Mesendoderm (in vitro differentiated cells): ENCODE measurements around the gene CSK.

Experiments used
- DNase-seq: peaks from one replicate; pipeline ENCODE4 v3.0.0; 2013
- H2AK5ac ChIP-seq: 2 replicates; pipeline ENCODE4 v1.6.1; 2013; ENCODE audit warnings: low read length, inconsistent platforms
- H2BK120ac ChIP-seq: 2 replicates; pipeline ENCODE4 v1.6.1; 2013; ENCODE audit warnings: low read depth, mild to moderate bottlenecking, low read length, moderate library complexity, mixed read lengths
- H2BK15ac ChIP-seq: replicated peaks from 2 replicates; pipeline ENCODE4 v1.6.1; 2013; ENCODE audit warnings: low read depth, mild to moderate bottlenecking, moderate library complexity
- H2BK5ac ChIP-seq: 2 replicates; pipeline ENCODE4 v1.6.1; 2013; ENCODE audit warnings: low read length, inconsistent platforms
- H3K18ac ChIP-seq: 2 replicates; pipeline ENCODE4 v1.6.1; 2013; ENCODE audit warnings: mild to moderate bottlenecking, low read length, mixed read lengths
- H3K23ac ChIP-seq: one replicate; pipeline ENCODE4 v1.6.1; 2013; ENCODE audit warnings: low read length
- H3K27ac ChIP-seq: 2 replicates; pipeline ENCODE4 v1.5.1; 2013; ENCODE audit warnings: low read depth, mild to moderate bottlenecking, inconsistent platforms, low read length, moderate library complexity
- H3K27me3 ChIP-seq: 2 replicates; pipeline ENCODE4 v1.6.1; 2013; ENCODE audit warnings: low read length, control low read depth, mild to moderate bottlenecking, inconsistent platforms; ENCODE audit not compliant: insufficient read depth, poor library complexity
- H3K36me3 ChIP-seq: 2 replicates; pipeline ENCODE4 v1.6.1; 2013; ENCODE audit warnings: low read length, inconsistent platforms; ENCODE audit not compliant: control insufficient read depth, insufficient read depth
- H3K4ac ChIP-seq: one replicate; pipeline ENCODE4 v1.6.1; 2013; ENCODE audit warnings: low read depth, mild to moderate bottlenecking, low read length, moderate library complexity
- H3K4me1 ChIP-seq: 2 replicates; pipeline ENCODE4 v1.6.1; 2013; ENCODE audit warnings: low read depth, low read length, inconsistent platforms; ENCODE audit not compliant: control insufficient read depth
- H3K4me2 ChIP-seq: 2 replicates; pipeline ENCODE4 v1.6.1; 2013; ENCODE audit warnings: low read length
- H3K4me3 ChIP-seq: 2 replicates; pipeline ENCODE4 v1.5.1; 2013; ENCODE audit warnings: mild to moderate bottlenecking, low read length
- H3K56ac ChIP-seq: one replicate; pipeline ENCODE4 v1.6.1; 2013; ENCODE audit warnings: low read length
- H3K79me1 ChIP-seq: 2 replicates; pipeline ENCODE4 v1.6.1; 2013; ENCODE audit warnings: low read length, inconsistent platforms
- H3K79me2 ChIP-seq: 2 replicates; pipeline ENCODE4 v1.6.1; 2013; ENCODE audit warnings: mild to moderate bottlenecking, low read length; ENCODE audit not compliant: control insufficient read depth, insufficient read depth
- H3K9ac ChIP-seq: 2 replicates; pipeline ENCODE4 v1.6.1; 2013; ENCODE audit warnings: low read length, inconsistent platforms
- H4K5ac ChIP-seq: one replicate; pipeline ENCODE4 v1.6.1; 2013; ENCODE audit warnings: low read length
- H4K8ac ChIP-seq: one replicate; pipeline ENCODE4 v1.6.1; 2013; ENCODE audit warnings: low read depth, mild to moderate bottlenecking, control low read depth, low read length, moderate library complexity
- WGBS: extraction: QIAGEN DNeasy Blood & Tissue Kit; methylation state at CpG from one replicate; pipeline ENCODE4 v1.1.7; 2013; ENCODE audit warnings: low lambda C conversion rate, missing lambda C conversion rate; ENCODE audit not compliant: insufficient coverage; ENCODE audit errors: extremely low coverage; 5-methylcytosine and 5-hydroxymethylcytosine counted together

Gene CSK

GRCh38 chr15:74809956-74810355 is 28.1 kb downstream of the CSK start:
- Histone ChIP-seq H3K4me2 (no peak overlapping the region), H3K27me3 (no peaks in the 10 kb centered on the region), H4K8ac (no peak overlapping the region), H2BK15ac (no peak overlapping the region), H3K23ac (no peak overlapping the region), H3K4me3 (no peak overlapping the region), H2BK5ac (no peak overlapping the region), H4K5ac (no peak overlapping the region), H3K4me1 (no peaks in the 10 kb centered on the region), H3K56ac (no peak overlapping the region), H3K9ac (no peak overlapping the region), H2AK5ac (no peak overlapping the region), H3K36me3 (no peaks in the 10 kb centered on the region), H3K79me2 (no peaks in the 10 kb centered on the region), H3K27ac (no peak overlapping the region), H3K18ac (no peak overlapping the region), H3K79me1 (no peaks in the 10 kb centered on the region), H2BK120ac (no peak overlapping the region), H3K4ac (no peak overlapping the region)
- DNase-seq = no peak
- no CpG with 5 or more reads among the region's 3 CpGs for WGBS

GRCh38 chr15:74812533-74812932 is 30.7 kb downstream of the CSK start, which contains the start of gene LMAN1L:
LMAN1L (plus strand) TSS chr15:74812835; CDS start chr15:74812855, 20 bp downstream.
- Histone ChIP-seq H3K56ac (no peak within 1 kb of the TSS), H2BK120ac (no peak within 1 kb of the TSS), H3K27ac (no peak within 1 kb of the TSS), H3K23ac (no peak within 1 kb of the TSS), H3K36me3 (no peaks in the 10 kb centered on the region), H3K4me1 (peaks cover 3% of the 10 kb centered on the region), H3K4me3 (no peak within 1 kb of the TSS), H3K79me1 (no peaks in the 10 kb centered on the region), H3K27me3 (no peaks in the 10 kb centered on the region), H4K8ac (no peak within 1 kb of the TSS), H2BK5ac (no peak within 1 kb of the TSS), H4K5ac (no peak within 1 kb of the TSS), H3K4me2 (no peak within 1 kb of the TSS), H3K4ac (no peak within 1 kb of the TSS), H3K9ac (no peak within 1 kb of the TSS), H2AK5ac (no peak within 1 kb of the TSS), H3K18ac (no peak within 1 kb of the TSS), H2BK15ac (no peak within 1 kb of the TSS), H3K79me2 (no peaks in the 10 kb centered on the region)
- WGBS = no CpG with 5 or more reads among the region's 12 CpGs
- DNase-seq = no peak

DNA sequence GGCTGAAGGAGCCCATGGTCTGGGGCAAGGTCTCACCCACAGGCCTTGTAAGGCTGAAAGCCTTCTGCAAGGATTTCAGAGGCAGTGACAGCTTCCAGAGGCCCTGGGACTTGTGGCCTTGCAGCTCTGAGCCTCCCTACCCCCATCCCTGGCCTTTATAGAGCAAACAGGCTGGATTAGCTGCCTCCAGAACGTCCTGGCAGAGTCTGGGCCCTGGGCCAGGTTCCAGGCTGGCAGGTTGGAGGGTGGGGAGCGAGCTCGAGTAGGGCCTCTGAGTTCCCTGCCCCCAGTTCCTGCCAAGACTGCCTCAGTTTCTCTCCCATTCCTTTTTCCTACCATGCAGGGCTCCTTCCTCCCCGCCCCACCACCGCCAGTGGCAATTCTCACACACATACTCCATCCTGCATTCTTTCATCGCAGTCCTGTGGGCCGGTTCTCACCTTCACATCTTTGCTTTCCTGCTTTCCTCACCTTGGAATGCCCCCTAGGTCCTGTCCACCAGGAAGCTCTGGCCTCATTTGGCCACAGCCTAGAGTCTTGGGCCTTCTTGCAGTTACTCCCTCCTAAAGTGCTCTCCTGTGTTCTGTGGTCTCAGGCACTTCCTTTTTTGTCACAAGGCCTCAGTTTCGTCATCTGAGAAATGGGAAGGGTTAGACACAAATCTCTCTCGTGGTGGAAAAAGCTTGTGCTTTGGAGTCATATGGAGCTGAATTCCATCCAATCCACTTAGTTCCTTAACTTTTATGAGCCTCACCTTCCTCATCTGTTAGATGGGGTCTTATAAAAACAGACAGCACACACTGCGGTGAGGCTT is 33.4 kb downstream of the CSK start:
- DNase-seq = no peak
- Histone ChIP-seq H2BK5ac (no peak overlapping the region), H3K36me3 (no peaks in the 10 kb centered on the region), H3K4me3 (no peak overlapping the region), H3K4ac (no peak overlapping the region), H3K4me1 (peaks cover 3% of the 10 kb centered on the region), H2AK5ac (no peak overlapping the region), H2BK15ac (no peak overlapping the region), H4K8ac (no peak overlapping the region), H4K5ac (no peak overlapping the region), H3K18ac (no peak overlapping the region), H3K79me2 (no peaks in the 10 kb centered on the region), H3K4me2 (no peak overlapping the region), H3K56ac (no peak overlapping the region), H3K27ac (no peak overlapping the region), H2BK120ac (no peak overlapping the region), H3K9ac (no peak overlapping the region), H3K79me1 (no peaks in the 10 kb centered on the region), H3K27me3 (no peaks in the 10 kb centered on the region), H3K23ac (no peak overlapping the region)
- no CpG with 5 or more reads among the region's 10 CpGs for WGBS

DNA sequence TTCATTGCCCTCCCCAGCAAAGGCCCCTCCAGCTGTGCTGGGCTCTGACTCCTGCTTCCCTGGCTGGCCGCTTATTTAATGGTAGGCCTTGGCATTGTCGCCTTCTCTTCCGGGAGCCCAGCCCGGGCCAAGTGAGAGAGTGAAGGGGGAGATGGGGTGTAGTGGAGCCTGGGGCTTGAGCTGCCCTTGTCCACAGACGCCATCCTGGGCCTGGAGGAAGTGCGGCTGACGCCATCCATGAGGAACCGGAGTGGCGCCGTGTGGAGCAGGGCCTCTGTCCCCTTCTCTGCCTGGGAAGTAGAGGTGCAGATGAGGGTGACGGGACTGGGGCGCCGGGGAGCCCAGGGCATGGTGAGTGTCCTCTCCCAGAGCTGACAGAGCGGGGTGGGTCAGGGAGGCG is 34.1 kb downstream of the CSK start:
- Histone ChIP-seq H3K79me2 (no peaks in the 10 kb centered on the region), H3K18ac (no peak overlapping the region), H3K36me3 (no peaks in the 10 kb centered on the region), H4K5ac (no peak overlapping the region), H3K27me3 (no peaks in the 10 kb centered on the region), H3K4me3 (no peak overlapping the region), H3K23ac (no peak overlapping the region), H3K4ac (no peak overlapping the region), H3K4me1 (peaks cover 3% of the 10 kb centered on the region), H3K56ac (no peak overlapping the region), H2BK15ac (no peak overlapping the region), H3K9ac (no peak overlapping the region), H3K4me2 (no peak overlapping the region), H2AK5ac (no peak overlapping the region), H2BK5ac (no peak overlapping the region), H3K27ac (no peak overlapping the region), H2BK120ac (no peak overlapping the region), H4K8ac (no peak overlapping the region), H3K79me1 (no peaks in the 10 kb centered on the region)
- DNase-seq = no peak
- WGBS = no CpG with 5 or more reads among the region's 15 CpGs

DNA sequence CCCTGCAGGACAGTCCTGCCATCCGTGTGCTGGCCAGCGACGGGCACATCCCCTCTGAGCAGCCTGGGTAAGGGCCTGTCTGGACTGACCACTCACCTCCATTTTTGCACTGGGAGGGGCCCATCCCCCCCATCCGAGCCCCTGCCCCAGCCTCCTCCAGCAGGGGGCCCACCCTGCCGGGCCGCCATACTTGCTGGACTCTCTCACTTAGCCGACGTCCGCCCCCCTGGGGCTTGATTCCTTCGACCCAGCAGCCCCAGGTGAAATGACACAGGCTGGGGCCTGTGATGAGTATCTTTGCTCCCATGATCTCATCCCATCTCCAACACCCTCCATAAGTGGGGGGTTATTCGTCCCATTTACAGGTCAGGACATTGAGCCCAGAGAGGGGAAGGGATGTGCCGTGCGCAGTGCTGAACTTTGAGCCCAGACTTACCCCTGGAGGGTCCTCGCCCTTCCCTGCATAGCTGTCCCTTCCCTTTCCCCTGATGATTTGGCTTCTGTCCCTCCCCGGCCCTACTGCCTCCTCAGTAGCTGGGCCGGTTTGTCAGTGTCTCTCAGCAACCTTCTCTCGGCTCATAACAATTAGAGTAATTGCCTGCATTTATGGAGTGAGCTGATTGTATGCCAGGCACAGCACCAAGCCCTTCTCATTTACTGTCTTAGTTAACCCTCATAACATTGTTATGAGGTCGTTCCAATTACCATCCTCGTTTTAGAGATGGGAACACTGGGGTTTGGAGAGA is 34.9 kb downstream of the CSK start:
- no peak overlapping the region for H4K8ac ChIP-seq
- no peaks in the 10 kb centered on the region for H3K79me1 ChIP-seq
- H2BK120ac ChIP-seq = no peak overlapping the region
- peaks cover 3% of the 10 kb centered on the region for H3K4me1 ChIP-seq
- H3K4ac ChIP-seq = no peak overlapping the region
- H3K79me2 ChIP-seq = no peaks in the 10 kb centered on the region
- H3K18ac ChIP-seq = no peak overlapping the region
- H3K36me3 ChIP-seq = no peaks in the 10 kb centered on the region
- no peak overlapping the region for H3K4me2 ChIP-seq
- H4K5ac ChIP-seq = no peak overlapping the region
- no peak overlapping the region for H2AK5ac ChIP-seq
- peak; percentile 53 for DNase-seq
- H3K27me3 ChIP-seq = no peaks in the 10 kb centered on the region
- WGBS = no CpG with 5 or more reads among the region's 19 CpGs
- no peak overlapping the region for H3K27ac ChIP-seq
- no peak overlapping the region for H3K56ac ChIP-seq
- H2BK15ac ChIP-seq = no peak overlapping the region
- no peak overlapping the region for H2BK5ac ChIP-seq
- no peak overlapping the region for H3K4me3 ChIP-seq
- H3K9ac ChIP-seq = no peak overlapping the region
- H3K23ac ChIP-seq = no peak overlapping the region
